Mucosa of stomach (tissue), 1 donor: ENCODE results near the gene CTTN.

Source experiments
- H3K27me3 ChIP-seq: one replicate; pipeline ENCODE4 v1.7.0; 2013; ENCODE audit warnings: mild to moderate bottlenecking, low read length; ENCODE audit not compliant: control insufficient read depth, insufficient read depth
- H3K36me3 ChIP-seq: one replicate; pipeline ENCODE4 v1.7.0; 2013; ENCODE audit warnings: low read length; ENCODE audit not compliant: control insufficient read depth, insufficient read depth
- H3K4me1 ChIP-seq: one replicate; pipeline ENCODE4 v1.7.0; 2013; ENCODE audit warnings: mild to moderate bottlenecking, low read length; ENCODE audit not compliant: control insufficient read depth, insufficient read depth
- H3K4me3 ChIP-seq: one replicate; pipeline ENCODE4 v1.7.0; 2013; ENCODE audit warnings: low read length
- H3K9ac ChIP-seq: one replicate; pipeline ENCODE4 v1.7.0; 2013; ENCODE audit warnings: mild to moderate bottlenecking, low read length, moderate library complexity
- H3K9me3 ChIP-seq: one replicate; pipeline ENCODE4 v1.7.0; 2013; ENCODE audit warnings: mild to moderate bottlenecking, low read length, moderate library complexity; ENCODE audit not compliant: control insufficient read depth
- donor health status: Pancreatic carcinoma.

Gene CTTN

GRCh38 chr11:70424765-70425344, 26.5 kb downstream of the CTTN start:
- no peaks in the 10 kb centered on the region for H3K4me1 ChIP-seq
- no peaks in the 10 kb centered on the region for H3K9me3 ChIP-seq
- H3K9ac ChIP-seq = no peak overlapping the region
- H3K4me3 ChIP-seq = no peak overlapping the region
- no peaks in the 10 kb centered on the region for H3K27me3 ChIP-seq
- H3K36me3 ChIP-seq = peaks cover 6% of the 10 kb centered on the region

- Histone ChIP-seq H3K36me3 (peaks cover 7% of the 10 kb centered on the region), H3K9ac (no peak overlapping the region), H3K27me3 (no peaks in the 10 kb centered on the region), H3K9me3 (no peaks in the 10 kb centered on the region), H3K4me3 (no peak overlapping the region), H3K4me1 (no peaks in the 10 kb centered on the region)
Measured at GRCh38 chr11:70427436-70427835, 29.1 kb downstream of the CTTN start.

- peaks cover 8% of the 10 kb centered on the region for H3K36me3 ChIP-seq
- H3K4me1 ChIP-seq = no peaks in the 10 kb centered on the region
- H3K27me3 ChIP-seq = no peaks in the 10 kb centered on the region
Measured at GRCh38 chr11:70428701-70429427, 30.5 kb downstream of the CTTN start.

GRCh38 chr11:70429428-70429705, 31.0 kb downstream of the CTTN start:
- H3K4me3 ChIP-seq = no peak overlapping the region

More at GRCh38 chr11:70428701-70429427, 30.5 kb downstream of the CTTN start:
- Histone ChIP-seq H3K9ac (no peak overlapping the region), H3K9me3 (no peaks in the 10 kb centered on the region), H3K4me3 (no peak overlapping the region)

GRCh38 chr11:70429724-70430521, 31.6 kb downstream of the CTTN start:
- H3K4me1 ChIP-seq = no peaks in the 10 kb centered on the region
- H3K9me3 ChIP-seq = no peaks in the 10 kb centered on the region
- H3K36me3 ChIP-seq = peaks cover 15% of the 10 kb centered on the region
- H3K4me3 ChIP-seq = no peak overlapping the region
- no peak overlapping the region for H3K9ac ChIP-seq
- no peaks in the 10 kb centered on the region for H3K27me3 ChIP-seq

More at GRCh38 chr11:70429428-70429705, 31.0 kb downstream of the CTTN start:
- no peaks in the 10 kb centered on the region for H3K4me1 ChIP-seq
- no peaks in the 10 kb centered on the region for H3K9me3 ChIP-seq
- H3K9ac ChIP-seq = no peak overlapping the region
- H3K27me3 ChIP-seq = no peaks in the 10 kb centered on the region
- peaks cover 13% of the 10 kb centered on the region for H3K36me3 ChIP-seq

GRCh38 chr11:70430671-70431574, 32.6 kb downstream of the CTTN start:
- Histone ChIP-seq H3K27me3 (no peaks in the 10 kb centered on the region), H3K9me3 (no peaks in the 10 kb centered on the region), H3K9ac (no peak overlapping the region), H3K4me3 (no peak overlapping the region), H3K4me1 (no peaks in the 10 kb centered on the region), H3K36me3 (peaks cover 15% of the 10 kb centered on the region)

- no peaks in the 10 kb centered on the region for H3K27me3 ChIP-seq
- no peaks in the 10 kb centered on the region for H3K9me3 ChIP-seq
Measured at GRCh38 chr11:70431611-70432010, 33.3 kb downstream of the CTTN start.

GRCh38 chr11:70432065-70432464, 33.7 kb downstream of the CTTN start:
- Histone ChIP-seq H3K36me3 (peaks cover 15% of the 10 kb centered on the region), H3K27me3 (no peaks in the 10 kb centered on the region), H3K9me3 (no peaks in the 10 kb centered on the region), H3K9ac (no peak overlapping the region), H3K4me3 (no peak overlapping the region), H3K4me1 (no peaks in the 10 kb centered on the region)

More at GRCh38 chr11:70431611-70432010, 33.3 kb downstream of the CTTN start:
- Histone ChIP-seq H3K36me3 (peaks cover 15% of the 10 kb centered on the region), H3K9ac (no peak overlapping the region), H3K4me1 (no peaks in the 10 kb centered on the region), H3K4me3 (no peak overlapping the region)

GRCh38 chr11:70432580-70432979, 34.3 kb downstream of the CTTN start:
- H3K4me1 ChIP-seq = no peaks in the 10 kb centered on the region
- no peaks in the 10 kb centered on the region for H3K27me3 ChIP-seq
- no peak overlapping the region for H3K9ac ChIP-seq
- H3K36me3 ChIP-seq = peaks cover 15% of the 10 kb centered on the region
- H3K4me3 ChIP-seq = no peak overlapping the region
- H3K9me3 ChIP-seq = no peaks in the 10 kb centered on the region

- no peaks in the 10 kb centered on the region for H3K4me1 ChIP-seq
- no peak overlapping the region for H3K9ac ChIP-seq
- peaks cover 15% of the 10 kb centered on the region for H3K36me3 ChIP-seq
- H3K4me3 ChIP-seq = no peak overlapping the region
- no peaks in the 10 kb centered on the region for H3K27me3 ChIP-seq
- no peaks in the 10 kb centered on the region for H3K9me3 ChIP-seq
Measured at GRCh38 chr11:70433038-70433437, 34.7 kb downstream of the CTTN start.

- no peak overlapping the region for H3K9ac ChIP-seq
- peaks cover 15% of the 10 kb centered on the region for H3K36me3 ChIP-seq
Measured at GRCh38 chr11:70433526-70433925, 35.2 kb downstream of the CTTN start.

More at GRCh38 chr11:70433526-70433925, 35.2 kb downstream of the CTTN start:
- no peaks in the 10 kb centered on the region for H3K27me3 ChIP-seq
- no peaks in the 10 kb centered on the region for H3K4me1 ChIP-seq
- H3K4me3 ChIP-seq = no peak overlapping the region
- no peaks in the 10 kb centered on the region for H3K9me3 ChIP-seq
